T-helper 9 cell (primary cell): ENCODE results near the gene CNTNAP2.

Experiments
- DNase-seq: peaks from one replicate; pipeline ENCODE4 v3.0.0-alpha.2; 2020

CNTNAP2 gene

GRCh38 chr7:148135116-148135515 lies 2018.5 kb downstream of the CNTNAP2 start:
- no peak for DNase-seq

DNA sequence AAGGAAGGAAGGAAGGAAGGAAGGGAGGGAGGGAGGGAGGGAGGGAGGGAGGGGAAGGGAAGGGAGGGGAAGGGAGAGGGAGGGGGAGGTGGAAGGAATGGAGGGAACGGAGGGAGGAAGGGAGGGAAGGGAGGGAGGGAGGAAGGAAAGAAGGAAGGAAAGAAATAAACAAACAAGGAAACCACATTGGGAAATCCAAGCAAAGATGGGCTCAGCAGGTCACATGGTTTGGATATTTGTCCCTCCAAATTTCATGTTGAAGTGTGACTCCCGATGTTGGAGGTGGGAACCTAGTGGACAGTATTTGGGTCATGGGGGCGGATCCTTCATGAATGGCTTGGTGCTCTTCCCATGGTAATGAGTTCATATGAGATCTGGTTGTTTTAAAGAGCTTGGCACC lies 2019.4 kb downstream of the CNTNAP2 start:
- no peak for DNase-seq

DNA sequence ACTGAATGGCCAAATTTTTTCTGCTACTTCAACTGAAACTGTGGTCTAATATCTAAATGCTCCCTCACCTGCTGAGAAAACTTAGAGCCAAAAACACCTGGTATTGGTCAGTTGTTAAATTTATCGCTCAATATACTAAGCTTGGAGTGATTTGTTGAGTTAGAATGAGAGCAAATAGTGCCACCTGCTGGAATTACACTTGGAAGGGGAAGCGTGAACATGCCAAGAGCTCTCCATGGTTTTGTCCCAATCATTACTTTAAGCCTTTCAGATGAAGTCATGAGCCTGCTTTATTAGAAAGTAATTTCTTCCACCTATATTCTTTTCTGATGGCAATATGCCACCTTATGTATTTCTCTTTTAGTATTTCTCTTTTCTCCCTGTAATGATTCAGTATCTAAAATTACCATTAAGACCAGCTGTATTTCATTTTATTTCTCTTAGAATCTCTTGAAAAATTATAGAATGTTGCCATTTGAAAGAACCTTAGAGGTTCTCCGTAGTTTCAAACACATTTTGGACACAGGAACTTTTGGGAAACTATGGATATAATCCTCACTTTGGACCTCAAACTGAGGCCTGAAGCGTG lies 2026.2 kb downstream of the CNTNAP2 start:
- no peak for DNase-seq

GRCh38 chr7:148144827-148145226 lies 2028.2 kb downstream of the CNTNAP2 start:
- no peak for DNase-seq

GRCh38 chr7:148146346-148146745 lies 2029.7 kb downstream of the CNTNAP2 start:
- no peak for DNase-seq

- no peak for DNase-seq
Measured at GRCh38 chr7:148147438-148147837, 2030.8 kb downstream of the CNTNAP2 start.

DNA sequence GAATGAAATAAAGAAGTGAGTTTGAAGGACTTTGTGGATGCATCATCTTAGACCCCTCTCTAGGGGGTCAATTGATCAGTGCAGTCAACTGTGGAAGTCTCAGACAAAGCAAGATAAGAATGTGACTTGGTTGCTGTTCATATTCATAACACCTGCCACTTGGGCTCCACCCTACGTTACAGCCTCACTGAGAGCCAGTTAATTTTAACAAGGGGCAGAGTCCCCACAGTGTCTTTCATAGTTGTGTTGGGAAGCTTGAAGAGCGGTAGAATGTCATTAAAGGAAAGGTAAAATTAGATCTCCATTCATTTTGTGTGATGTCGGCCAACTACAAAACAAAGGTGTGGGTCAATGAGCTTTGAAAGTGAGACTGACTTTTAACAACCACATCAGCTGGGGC lies 2031.9 kb downstream of the CNTNAP2 start:
- no peak for DNase-seq

DNA sequence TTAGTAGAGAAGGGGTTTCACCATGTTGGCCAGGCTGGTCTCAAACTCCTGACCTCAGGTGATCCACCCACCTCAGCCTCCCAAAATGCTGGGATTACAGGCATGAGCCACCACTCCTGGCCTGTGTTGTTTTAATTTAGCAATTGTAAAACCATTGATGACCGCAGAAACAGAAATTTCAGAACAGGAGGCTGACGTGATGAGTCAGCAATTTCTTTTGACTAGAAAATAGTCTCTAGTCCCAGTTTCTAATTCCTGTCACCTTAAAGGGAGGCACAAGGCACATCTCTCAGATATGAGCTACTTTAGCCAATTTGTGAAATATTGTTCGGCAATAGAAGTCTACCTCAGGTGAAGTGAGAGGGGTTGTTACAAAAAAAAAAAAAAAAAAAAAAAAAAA lies 2033.1 kb downstream of the CNTNAP2 start:
- no peak for DNase-seq

GRCh38 chr7:148151778-148152177 lies 2035.2 kb downstream of the CNTNAP2 start:
- DNase-seq, result no peak

DNA sequence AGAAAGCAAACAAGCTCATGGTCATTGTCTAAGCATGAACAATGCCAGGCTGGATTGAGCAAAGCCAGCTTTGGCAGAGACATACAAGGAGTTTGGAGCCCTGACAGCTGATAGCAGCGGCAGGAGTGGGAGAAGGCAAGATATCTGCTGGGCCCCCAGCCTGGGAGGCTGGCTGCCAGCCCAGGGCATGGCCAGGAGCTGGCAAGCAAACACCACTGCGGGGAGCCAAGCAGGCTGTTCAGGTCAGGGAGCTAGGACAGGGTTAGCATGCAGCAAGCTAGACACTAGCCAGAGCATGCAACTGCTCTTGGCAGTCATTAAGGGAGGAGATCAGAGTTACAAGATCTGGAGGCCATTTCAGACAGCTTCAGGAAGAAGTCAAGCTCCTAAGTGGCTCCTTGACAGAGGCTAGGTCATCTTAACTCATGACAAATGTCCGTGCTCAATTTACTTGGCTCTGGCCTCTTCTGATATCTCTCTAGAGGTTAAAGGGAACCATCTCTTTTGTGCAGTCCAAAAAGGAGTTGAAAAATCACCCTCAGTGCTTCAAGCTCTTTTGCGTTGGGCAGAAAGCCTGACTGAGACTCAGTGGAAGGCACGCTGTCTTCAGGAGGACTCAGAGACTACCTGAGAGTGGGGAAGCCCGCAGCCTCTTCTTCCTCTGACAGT lies 2037.1 kb downstream of the CNTNAP2 start:
- DNase-seq, result no peak

DNA sequence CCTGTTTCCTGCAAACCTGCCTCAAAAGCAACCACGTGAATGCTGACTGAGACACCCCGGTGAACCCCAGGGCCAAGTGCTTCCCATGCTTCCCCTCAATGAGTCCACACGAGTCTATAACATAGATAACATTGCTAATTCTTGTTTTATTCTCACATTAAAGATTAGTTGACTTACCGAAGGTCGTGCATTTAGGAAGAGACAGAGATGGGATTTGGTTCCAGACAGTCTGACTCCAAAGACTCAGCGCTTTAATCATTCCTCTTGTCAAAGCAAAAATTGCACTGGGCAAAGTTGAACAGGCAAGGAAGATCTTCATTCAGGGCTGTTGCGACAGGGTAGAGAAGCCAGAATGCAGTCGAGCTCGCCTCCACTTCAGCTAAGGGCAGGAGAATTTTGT lies 2038.4 kb downstream of the CNTNAP2 start:
- DNase-seq, result no peak

DNA sequence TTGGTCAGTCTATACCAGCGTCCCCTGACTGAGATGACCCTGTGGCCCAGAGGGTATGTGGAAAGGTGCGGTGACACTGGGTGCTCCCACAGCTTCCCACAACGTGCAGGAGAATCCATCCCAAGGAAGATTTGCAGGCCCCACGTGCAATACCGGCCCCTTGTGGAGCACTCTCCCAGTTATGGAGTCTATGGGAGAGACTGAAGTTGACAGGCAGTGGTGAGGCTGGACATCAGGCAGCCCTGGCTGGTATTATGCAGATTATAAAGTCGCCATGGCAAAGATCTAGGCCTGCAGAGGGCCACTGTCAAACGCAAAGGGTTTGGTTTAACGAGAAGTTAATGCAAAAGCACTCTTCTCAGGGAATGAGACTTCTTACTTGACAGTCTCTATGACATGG lies 2039.2 kb downstream of the CNTNAP2 start:
- DNase-seq, result no peak

DNA sequence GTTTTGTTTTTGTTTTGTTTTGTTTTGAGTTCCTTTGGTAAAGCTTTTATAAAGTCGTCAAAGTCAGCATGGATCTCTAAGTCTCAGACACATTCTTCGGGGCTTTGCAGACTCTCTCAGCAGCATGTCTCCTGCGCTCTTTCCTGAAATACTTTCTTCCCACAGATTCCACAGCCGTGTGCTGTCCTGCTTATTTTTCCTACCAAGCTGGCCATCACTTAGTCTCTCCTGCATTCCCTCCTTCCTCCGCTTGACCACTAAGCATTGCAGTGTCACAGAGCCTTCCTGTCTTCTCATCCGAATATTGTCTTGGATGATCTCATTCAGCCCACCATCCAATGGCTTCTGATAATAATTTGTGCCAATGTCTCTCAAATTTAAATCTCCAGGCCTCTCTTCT lies 2039.6 kb downstream of the CNTNAP2 start:
- DNase-seq, result no peak

- no peak for DNase-seq
Measured at GRCh38 chr7:148159331-148159730, 2042.7 kb downstream of the CNTNAP2 start.

DNA sequence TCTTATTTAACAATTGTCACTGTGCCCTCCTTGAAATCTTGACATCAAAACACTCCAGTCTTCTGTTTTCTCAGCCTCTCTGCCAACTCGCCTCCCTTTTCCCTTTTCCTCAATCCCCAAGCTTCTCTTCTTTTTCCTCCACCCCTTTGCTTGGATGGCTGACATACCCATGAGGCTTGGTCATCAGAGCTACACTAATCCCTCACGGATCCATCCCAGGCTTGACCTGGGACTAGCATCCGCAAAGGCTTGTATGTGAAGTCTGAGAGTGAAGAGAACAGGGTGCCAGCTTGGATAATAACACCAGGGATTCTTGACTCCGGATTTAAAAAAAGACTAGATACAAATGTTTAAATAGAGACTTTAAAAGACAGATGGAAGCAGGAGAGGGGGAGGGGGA lies 2045.2 kb downstream of the CNTNAP2 start:
- DNase-seq, result no peak

DNA sequence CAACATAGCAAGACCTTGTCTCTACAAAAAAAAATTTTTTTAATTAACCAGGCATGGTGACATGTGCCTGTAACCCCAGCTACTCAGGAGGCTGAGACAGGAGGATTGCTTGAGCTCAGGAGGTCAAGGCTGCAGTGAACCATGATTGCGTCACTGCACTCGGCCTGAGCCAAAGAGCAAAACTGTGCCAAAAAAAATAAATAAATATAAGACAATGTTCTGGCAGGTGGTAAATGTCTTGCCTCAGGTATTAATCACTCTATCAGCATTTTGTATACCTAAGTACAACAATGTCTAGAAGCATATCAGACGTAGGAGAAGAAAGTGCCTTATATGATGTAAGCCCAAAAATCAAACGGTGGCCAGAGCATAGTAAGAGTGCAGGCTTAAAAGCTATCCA lies 2046.2 kb downstream of the CNTNAP2 start:
- DNase-seq, result no peak

- no peak for DNase-seq
Measured at GRCh38 chr7:148163246-148163645, 2046.6 kb downstream of the CNTNAP2 start.

DNA sequence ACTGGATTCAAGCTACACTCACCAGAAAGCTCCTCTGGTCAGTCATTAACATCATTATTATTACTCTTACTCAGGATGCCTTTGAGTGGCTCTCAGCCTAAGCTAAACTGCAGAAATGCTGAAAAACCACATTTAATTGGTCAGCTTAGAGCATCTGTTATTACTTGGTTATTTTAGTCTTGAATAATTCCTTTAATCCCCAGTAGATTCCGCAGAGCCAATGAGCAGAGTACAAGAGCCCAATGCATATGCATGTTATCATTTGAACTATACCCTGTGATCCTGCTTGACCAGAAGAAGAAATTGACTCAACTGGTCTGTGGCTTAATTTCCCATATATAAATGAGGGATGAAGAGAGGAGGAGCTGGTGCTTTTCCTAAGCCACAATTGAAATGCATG lies 2056.3 kb downstream of the CNTNAP2 start:
- no peak for DNase-seq

GRCh38 chr7:148173369-148173768 lies 2056.8 kb downstream of the CNTNAP2 start:
- DNase-seq, result no peak

DNA sequence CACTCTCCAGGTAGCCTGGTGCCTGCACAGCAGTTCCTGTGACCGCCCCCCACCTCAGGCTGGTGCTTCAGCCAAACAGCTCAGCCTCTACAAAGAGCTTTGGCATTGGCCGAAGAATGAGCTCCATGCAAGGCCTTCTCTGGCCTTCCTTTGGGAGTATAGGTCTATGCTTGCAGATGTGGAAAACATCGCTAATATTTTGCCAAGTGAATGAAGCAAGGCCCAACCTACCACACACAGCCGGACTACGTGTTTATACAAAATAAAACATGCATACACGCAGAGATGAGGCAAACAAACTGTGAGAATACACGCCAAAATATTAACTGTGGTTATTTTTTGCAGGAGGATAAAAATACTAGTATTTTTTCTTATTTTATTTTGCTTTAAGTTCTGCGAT lies 2057.8 kb downstream of the CNTNAP2 start:
- DNase-seq, result no peak

DNA sequence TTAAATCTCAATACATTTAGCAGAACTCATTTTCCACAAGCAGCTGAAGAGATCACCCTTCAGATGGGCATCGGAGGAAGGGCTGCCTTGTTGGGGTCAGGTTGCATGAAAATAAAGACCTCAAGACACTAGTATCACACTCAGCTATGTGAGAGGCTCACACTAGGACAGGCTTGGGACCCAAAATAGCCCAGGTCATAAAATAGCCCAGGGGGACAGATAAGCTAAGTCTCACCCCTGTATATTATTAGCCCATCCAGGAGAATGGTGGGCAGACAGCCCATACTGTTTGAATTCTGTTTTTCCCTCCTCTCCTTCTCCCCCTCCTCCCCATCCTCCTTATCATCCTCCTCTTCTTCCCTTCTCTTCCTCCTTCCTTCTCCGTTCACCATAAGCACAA lies 2058.9 kb downstream of the CNTNAP2 start:
- no peak for DNase-seq

- DNase-seq, result no peak
Measured at GRCh38 chr7:148177972-148178371, 2061.4 kb downstream of the CNTNAP2 start.

DNA sequence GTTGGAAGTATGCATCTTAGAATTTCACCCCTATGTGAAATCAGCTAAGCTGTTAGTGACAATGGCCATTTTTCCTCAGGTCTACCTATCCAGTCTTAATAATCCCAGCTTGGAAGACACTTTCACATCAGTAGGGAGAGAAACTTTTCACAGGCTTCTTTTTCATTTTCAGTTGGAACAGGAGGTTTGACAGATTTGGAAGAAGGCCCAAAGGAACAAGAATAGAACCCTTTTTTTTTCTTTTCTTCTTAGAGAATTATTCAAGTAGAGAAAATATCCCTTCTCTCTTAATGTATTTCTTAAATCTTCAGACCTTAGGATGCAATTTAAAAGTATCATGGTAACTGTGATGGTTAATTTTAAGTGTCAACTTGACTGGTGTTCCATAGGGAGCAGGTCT lies 2063.5 kb downstream of the CNTNAP2 start:
- DNase-seq, result no peak

GRCh38 chr7:148182264-148182663 lies 2065.7 kb downstream of the CNTNAP2 start:
- DNase-seq, result no peak

- no peak for DNase-seq
Measured at GRCh38 chr7:148185041-148185440, 2068.4 kb downstream of the CNTNAP2 start.
